Stimulated activated CD8-positive, alpha-beta memory T cell treated with anti-CD3 and anti-CD28 coated beads, Interleukin-4, amount 100 ng/mL, for 48 hours (primary cell): ENCODE results near the gene RECQL5.

Experiments
- DNase-seq: peaks from one replicate; pipeline ENCODE4 v3.0.0-alpha.2; 2020

RECQL5 gene

DNA sequence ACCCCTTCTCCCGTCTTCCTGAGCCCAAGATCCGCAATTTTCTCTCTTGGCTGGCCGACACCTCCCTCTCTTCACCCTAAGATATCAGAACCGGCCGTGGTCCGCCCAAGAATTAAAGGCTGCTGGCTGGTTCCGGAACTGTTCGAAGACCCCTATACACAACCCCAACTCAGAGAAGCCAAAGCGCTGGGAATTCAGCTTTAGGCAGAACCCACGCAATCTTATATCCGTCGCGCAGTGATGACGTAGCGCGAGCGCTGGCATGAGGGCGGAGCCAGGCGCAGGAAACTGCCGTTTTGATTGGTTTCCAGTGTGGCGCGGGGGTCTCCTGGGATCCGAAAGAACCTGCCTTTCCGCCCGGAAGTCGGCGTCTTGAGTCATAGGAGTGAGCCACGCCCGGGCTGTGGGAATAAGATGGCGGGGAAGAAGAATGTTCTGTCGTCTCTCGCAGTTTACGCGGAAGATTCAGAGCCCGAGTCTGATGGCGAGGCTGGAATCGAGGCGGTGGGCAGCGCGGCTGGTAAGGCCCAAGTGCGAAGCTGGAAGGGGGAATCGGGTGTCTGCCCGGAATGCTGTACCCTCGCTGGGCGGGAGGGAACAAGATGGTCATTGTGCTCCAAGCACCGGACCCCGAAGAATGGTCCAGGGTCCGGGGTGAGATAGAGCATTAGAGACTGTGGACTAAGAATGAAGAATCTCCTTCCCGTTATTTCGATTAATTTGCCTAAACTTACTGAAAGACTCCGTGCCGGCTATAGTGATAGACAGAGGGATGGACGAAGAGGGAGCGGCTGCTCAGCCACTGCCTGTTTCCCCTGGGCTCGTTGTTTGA is at the start of gene RECQL5, which contains the start of gene SAP30BP:
Gene RECQL5 (minus strand): TSS at position 196 of the 832 bp plus-strand sequence. CDS start 597 bp downstream, outside the sequence.
Gene SAP30BP (plus strand): TSS at position 380 of the 832 bp plus-strand sequence. CDS start 35 bp downstream, at position 415.
- DNase-seq = peak; percentile 99

DNA sequence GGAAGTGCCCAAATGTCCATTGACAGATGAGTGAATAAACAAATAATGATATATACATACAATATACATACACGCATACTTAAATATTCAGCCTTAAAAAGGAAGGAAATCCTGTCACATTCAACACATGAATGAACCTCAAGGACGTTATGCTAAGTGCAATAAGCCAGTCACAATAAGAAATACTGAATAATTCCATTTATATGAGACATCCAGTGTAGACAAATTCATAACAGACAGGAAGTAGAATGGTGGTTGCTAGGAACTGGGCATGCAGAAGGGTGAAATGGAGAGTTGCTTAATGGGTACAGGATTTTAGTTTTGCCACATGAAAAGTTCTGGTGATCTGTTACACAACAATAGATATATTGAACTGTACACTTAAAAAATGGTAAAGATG is 45.5 kb upstream of the RECQL5 start:
- no peak for DNase-seq

DNA sequence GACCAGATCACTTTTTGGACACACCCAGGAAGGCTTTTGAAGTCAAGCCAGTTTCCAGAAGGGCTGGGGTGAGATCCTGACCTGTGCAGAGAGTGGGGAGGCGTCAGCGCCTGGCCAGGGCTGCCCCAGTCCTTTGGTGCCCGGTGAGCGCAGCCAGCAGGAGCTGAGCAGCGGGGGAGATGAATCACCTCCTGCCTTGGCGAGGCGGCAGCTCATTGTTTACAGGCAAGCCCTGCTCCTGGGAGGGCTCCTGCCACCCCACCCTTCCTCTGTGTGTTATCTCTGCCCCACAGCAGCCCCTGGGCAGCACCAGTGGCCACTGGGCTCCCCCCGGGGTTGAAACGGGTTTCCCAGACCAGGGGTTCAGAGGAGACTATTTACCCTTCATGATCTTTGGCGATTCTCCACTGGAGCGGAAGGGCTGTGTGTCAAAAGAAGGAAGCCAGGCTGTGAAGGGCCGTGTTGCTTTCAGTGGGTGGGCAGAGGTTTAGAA is 40.2 kb upstream of the RECQL5 start:
- no peak for DNase-seq

DNA sequence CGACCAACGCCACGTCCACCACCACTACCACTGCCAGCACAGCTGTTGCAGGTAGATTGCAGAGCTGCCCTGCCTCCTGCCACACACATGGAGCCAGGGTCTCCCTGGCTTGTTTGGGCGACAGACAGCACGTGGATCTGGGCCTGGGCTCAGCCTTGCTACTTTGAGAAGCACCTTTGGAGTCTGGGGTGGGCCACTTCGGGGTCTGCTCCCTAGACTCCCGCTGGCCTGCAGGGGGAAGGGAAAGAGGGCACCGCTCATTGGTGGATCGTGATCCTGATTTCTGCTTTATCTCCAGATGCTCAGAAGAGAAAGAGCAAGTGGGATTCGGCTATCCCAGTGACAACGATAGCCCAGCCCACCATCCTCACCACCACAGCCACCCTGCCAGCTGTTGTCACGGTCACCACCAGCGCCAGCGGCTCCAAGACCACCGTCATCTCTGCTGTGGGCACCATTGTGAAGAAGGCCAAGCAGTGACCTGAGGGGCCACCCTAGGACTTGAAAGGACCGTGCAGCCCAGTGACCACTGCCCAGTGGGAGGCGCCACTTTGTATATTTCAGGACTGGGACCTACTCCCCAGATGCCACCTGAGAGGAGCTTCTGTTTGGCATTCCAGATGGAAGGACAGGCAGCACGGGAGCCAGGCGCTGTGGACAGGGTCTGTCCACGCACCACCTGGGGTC is 39.2 kb upstream of the RECQL5 start:
- DNase-seq = no peak

DNA sequence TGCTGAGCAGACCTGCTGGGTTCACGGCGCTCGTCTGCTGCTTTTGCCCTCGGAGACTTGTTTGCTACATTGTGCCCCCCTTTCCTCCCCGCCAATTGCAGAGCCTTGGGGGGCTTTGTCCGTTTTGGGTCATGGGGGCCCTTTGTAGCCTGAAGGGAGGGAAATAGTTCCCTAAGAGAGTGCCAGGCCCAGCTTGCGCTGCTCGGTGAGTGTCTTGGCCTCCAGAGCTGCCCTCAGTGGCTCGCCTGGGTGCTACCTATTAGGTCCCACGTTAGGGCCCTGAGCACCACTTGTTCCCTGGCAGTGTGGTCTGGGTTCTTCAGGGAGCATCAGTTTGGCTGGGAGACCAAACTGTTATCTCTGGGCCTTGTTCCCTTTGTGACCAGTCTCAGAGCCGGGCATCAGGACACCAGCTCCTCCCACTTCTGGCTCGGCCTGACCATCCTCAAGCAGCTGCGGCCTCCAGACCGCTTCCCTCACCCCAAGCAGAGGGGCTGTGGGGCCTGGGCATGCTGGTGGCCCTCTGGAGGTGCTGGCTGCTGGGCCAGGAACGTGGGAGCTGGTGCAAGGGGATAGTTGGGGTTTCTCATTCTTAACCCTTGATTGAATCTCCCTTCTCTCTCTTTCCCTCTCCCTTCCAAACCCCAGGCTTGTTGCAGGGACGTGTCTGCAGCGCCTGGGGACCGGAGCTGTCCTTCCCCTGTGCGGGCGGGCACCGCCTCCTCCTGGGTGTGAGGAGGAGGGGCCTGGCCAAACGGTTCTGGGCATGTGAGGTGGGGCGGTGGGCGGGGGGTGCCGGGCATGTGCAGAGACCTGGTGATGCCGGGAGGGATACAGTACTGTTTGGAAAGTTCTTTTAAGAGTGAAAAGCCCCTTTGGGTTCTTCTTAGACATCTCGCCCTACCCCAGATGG is 38.3 kb upstream of the RECQL5 start:
- DNase-seq = no peak

DNA sequence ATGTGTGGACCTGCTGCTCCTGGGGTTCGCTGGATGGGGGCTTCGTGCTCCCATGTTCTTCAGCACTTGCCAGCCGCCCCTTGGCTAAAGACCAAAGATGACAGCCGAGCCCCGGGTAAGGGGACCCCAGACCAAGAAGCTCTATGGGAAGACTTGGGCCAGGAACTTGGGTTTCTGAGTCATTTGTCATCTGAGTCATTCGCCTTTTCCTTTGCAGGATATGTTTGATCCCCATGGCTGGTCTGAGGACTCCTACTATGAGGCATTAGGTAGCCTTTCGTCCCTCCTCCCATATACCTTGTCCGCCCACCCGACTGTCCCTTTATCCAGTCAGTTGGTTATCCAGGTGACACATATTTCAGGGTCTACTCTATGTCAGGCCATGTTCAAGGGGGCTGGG is 36.6 kb upstream of the RECQL5 start:
- no peak for DNase-seq

DNA sequence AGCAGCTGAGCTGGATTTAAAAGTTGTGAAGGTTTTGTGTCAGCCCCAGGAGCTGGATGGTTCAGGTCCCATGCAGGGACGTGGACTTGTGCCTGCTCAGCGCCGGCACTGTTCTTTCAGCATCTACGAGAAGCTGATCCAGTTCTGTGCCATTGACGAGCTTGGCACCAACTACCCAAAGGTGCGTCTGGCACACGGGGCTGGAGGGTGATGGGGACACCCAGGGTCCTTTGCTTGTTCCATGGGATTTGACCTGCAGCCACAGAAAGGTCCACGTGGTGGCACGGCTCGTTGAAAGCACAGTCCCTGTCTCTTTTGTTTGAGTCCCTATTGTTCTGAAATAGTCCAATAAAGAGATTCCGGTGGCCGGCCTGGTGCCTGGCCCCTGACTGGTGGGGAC is 36.2 kb upstream of the RECQL5 start:
- no peak for DNase-seq

DNA sequence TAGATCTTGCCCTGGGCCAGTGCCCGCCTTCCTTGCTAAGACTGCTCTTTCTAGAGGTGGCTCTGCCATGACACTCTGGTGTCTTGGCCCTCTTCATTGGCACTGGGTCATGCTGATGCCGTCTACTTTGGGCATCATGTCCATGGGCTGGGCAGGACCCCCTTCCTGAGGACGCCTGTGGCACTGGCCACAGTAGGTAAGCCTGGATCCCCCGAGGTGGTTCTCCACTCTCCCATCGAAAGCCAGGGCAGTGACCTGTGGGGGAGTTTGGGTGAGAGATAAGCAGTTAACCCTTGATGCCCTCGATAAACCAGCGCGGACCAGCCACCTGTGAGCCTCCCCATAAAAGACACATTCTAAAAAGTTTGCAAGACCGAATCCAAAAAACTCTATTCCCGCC is 34.3 kb upstream of the RECQL5 start:
- no peak for DNase-seq

DNA sequence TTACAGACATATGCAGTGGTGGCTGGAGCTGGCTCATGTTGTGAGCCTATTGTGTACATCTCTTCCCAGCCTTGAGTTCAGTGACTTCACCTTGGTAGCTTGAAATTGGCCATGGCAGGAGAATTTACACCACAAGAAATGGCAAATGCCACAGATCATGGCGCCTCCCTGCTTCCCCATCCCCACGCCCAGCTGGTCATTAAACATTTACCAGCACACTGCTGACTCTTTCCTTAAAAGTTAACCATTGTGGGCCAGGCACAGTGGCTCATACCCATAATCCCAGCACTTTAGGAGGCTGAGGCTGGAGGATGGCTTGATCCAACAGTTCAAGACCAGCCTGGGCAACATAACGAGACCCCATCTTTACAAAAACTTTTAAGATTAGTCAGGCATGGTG is 31.7 kb upstream of the RECQL5 start:
- DNase-seq = no peak

DNA sequence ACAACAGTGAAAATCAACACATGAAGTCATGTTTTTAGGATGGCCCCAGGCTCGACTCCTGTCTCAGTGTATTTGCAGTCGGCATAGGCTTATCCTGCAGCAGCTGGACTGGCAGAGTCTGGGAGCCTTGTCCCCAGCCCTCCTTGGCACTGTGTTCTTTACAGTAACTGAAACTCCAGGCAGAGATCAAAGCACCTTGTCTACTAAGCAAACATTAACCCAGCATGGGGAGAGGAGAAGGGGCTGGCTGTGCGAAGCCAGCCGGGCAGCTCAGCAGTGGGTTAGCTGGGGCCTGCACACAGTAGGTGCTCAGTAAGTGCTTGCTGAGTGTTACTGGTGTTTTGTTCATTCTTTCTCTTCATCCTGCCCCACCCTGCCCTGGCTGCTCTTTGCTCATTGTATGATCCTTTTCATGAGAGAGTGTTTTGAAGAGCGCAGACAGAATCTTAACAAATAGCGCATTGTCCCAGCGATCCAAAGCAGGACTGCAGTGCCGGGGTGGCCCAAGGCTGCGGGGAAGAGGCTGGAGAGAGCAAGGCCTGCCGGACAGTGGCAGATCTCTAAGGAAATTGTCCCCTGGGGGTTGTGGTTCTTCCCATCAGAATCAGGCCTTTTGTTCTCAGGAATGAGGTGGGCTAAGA is 30.8 kb upstream of the RECQL5 start:
- DNase-seq = no peak

DNA sequence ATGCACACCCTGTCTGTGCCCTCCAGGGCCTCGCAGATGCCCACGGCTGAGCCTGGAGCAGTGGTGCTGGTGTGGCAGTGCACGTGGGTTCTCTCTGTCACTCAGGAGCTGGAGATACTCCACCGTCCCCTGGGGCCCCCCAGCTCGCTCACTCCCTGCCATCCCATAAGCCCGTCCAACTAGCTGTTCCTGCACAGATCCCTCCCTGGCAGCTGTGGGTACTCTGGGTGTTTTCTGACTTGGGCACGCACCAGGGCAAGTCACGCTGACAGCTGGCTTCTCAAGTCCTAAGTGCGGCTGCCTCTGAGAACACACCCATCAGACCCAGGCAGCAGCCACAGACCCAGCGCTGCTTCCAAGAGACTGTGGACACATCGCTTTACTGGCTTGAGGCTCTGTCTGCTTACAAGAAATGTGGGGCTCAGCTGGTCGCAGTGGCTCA is 28.9 kb upstream of the RECQL5 start:
- DNase-seq = no peak

DNA sequence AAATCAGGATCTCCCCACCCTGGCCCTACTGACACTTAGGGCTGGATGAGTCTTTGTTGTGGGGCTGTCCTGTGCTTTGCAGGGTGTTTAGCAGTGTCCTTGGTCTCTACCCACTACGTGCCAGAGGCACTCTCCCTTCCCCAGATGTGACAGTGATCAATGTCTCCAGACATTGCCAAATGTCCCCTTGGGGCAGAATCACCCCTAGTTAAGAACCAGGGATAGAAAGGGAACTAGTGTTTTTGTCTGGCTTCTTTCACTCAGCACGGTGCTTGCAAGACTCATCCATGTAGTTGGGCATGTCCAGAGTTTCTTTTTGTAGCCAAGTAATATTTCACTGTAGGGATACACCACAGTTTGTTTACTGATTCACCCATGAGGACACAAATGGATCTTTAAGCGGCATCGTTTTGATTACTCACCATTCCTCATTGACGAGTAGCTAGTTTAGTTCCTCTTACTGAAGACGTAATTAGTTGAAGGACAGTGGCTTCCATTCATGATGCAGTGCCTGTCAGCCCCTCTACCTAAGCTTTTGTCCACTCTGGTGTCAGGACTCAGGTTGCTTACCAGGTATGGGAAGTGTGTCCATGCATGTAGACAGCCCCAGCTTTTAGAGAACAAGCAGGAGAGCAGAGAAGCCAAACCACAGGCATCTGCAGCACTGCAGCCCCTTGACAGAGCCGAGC is 28.3 kb upstream of the RECQL5 start:
- no peak for DNase-seq

DNA sequence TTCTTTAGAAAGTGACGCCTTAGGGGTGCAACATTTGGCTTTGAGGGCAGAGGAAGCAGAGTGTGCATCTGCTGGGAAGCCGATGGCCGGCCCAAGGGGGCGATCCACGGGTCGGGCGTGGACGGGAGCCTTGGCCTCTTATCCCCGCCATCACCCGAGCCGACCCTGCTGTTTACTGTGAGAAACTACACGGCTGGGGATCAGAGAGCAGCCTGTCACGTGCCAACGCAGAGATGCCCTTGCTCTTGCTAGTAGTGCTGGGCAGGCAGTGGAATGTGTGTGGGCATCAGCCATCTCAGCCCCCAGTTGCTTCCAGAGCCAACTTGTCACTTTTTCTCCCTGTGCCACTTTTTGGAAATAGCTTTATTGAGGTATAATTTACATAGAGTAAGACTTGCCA is 27.6 kb upstream of the RECQL5 start:
- DNase-seq = no peak

DNA sequence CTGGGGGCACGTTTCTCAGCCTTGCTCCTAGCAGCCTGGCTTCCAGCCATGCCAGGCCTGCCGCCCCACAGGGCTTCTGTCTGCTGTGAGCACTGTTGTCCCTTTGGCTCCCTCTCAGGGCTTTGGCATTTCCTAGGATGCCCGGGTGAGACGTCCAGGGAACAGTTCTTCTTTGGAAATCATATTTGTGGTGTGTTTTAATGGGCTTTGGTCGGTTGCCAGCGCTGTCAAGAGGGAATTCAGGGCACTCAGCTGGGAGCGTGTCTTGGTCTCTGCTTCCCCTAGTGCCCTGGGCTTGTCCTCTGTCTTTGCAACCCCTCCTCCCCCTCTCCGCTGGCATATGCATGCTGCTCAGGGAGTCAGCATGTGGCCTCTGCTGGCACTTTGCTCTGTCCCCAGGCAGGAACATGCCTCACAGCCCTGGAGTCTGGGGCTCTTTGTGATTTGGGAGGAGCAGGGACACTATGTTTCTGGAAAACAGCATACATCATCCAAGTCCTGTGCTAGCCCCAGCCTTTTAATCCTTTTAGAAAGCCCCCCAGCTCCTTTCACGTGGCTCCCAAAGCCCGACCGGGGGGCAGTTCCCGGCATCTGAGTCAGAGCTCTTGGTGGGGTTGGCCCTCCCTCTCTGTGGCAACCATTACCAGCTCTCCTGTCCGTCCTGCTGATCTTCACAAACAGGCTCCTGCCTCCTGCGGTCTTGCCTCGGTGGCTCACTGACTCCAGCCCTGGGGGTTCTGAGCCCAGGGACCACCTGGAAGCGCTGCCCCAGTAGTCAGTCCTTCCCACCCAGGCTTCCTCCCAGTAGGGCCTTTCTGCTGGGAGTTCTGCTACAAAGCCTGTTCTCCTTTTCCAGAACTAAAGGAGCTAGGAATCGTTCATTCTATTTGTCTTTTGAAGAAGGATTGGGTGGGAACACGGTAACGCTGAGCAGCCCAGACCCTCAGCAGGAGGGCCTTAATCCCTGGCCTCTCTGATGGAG is 26.8 kb upstream of the RECQL5 start:
- no peak for DNase-seq

DNA sequence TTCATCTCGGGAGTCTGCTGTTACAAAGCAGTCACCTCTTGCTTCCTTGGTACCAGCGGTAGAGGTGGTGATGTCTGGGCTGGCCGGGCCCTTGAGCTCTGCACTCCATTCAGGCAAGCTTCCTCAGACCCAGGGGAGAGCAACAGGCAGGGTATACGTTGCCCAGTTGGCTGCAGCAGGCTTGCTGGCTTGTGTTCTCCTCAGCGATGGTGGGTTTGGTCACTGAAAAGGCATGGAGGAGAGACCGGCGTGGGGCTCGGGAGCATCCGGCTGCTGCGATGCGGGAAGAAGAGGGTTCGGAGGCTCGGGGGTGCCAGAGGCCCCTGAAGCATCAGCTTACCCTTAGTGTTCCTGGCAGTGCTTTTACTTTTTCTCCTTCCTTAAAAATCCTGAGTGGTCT is 26.0 kb upstream of the RECQL5 start:
- no peak for DNase-seq

DNA sequence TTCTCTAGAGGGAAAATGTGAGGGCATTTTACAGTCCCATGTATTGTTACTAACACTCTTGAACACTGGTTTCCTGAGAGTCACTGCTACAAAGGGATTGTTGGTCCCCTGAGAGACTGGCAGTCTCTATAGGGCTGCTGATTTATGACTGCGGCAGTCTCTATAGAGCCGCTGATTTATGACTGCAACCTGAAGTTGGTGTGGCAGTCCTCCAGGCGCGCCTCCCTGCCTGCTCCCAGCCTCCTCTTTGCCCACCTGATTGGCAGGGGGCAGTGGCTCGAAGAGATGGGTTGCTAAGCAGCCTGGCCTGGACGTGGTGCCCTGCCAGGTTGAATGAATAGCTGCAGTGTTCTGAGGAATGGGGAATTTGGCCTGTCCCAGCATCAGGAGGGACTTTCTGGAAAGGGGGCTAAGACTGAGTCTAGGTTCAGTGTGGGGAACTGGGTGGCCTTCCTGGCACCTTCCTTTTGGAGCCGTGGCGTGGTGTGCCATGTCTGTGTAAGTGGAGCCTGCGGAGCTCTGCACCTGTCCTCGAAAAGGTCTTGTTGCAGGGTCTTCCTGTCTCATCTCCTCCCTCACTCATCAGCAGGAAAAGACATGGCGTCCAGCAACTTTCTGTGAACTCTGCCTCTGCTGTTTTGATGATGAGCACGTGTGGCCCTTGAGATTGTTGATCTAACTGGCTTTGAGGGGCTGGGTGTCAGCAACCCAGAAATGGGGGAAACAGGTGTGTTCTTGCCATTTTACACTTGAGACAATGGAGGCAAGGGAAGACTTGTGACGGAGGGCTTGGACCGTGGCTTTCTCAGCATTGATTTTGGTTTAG is 25.1 kb upstream of the RECQL5 start:
- DNase-seq = no peak

DNA sequence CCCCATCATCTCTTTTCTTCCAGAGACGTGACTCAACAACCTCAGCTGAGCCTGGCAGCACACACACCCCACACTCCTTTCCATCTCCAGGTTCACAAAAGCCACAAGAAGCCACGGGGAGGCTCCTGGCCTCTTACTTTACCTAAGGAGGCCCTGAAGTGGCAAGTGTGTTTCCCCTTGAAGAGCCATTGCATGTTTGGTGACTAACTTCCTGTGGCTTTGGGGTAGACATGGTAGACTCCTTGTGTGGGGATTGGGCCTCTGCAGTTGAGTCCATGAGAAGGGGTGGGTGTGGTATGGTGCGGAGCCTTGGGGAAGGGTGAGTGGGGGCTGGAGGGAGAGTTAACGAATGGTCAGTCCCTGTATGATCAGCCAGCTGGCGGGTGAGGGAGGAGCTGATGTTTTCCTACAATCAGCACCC is 24.4 kb upstream of the RECQL5 start:
- peak; percentile 75 for DNase-seq

DNA sequence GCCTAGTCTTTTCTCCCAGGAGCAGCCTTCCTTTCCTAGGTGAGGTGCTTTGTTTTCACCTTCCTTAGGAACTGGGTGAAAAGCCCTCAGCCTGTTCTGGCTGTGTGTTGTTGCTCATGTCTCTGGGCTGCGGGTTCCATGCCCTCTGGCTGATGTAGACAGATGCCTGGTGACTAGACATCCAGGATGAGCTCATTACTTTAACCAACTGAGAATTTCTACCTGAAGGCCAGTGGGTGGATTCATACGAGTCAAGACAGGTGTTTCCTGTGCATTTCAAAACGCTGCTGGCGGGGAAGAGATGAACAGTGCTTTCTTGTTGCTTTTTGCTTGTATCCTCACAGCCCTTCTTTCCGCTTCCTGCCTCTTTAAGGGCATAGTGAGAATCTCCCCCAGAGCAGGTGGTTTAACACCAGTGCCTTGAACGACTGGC is 22.5 kb upstream of the RECQL5 start:
- peak; percentile 50 for DNase-seq

DNA sequence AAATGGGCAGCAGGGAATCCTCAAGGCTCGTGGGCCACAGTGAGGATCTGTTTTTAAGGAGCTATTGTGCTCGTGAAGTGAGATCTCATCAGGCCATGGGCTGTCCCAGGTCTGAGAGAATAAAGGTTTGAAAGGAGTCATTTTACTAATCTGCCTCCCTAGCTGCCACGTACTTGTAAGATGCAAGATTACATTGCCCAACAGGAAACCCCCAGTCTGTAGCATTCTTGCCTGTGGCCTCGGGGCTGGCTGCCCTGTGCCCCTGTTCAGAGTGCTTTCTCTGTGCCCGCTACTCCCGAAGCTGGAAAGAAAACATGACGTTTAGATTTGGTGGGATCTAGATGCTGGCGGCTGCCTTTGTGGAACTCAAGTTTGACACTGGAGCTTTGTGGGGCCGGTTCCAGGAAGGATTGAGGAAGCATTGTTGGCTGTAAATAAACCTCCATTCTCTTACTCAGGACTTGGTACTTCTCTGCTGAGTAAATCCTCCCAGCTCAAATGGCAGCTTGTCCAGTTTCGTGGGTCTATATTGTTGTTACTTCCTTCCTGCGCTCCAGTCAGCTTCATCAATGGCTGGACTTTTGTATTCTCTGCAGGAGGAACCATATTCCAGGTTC is 21.4 kb upstream of the RECQL5 start:
- DNase-seq = peak; percentile 44
